GM19397 (cell line): Measurements from ENCODE around the gene CWC22.

ENCODE experiments used
- ATAC-seq: cut with Tn5 transposase; IDR thresholded peaks from one replicate; pipeline ENCODE4 v1.9.1; 2021; ENCODE audit warnings: mild to moderate bottlenecking, moderate library complexity; ENCODE audit not compliant: unreplicated experiment

Gene CWC22

GRCh38 chr2:179900655-179901054 is 106.4 kb downstream of the CWC22 start:
- ATAC-seq = no peak

GRCh38 chr2:179899666-179900065 is 107.4 kb downstream of the CWC22 start:
- no peak for ATAC-seq

GRCh38 chr2:179898873-179899272 is 108.2 kb downstream of the CWC22 start:
- no peak for ATAC-seq
